SU-DHL-6 (cell line): ENCODE results near the gene SBSN.

ENCODE experiments used
- H2AFZ ChIP-seq: fragments of 200-600 bp; sonication (generic); 2 replicates; pipeline ENCODE4 v1.6.1; 2014; ENCODE audit warnings: low read depth, mild to moderate bottlenecking, moderate library complexity, mixed read lengths, antibody characterized with exemption, low read length; ENCODE audit not compliant: severe bottlenecking
- H3F3A ChIP-seq: fragments of 200-600 bp; shearing (Covaris generic); 2 replicates; pipeline ENCODE4 v1.6.0; 2016; ENCODE audit warnings: antibody characterized with exemption, mild to moderate bottlenecking; ENCODE audit not compliant: insufficient read depth
- H3K27ac ChIP-seq: fragments of 200-600 bp; sonication (generic); 2 replicates; pipeline ENCODE4 v1.5.1; 2016; ENCODE audit warnings: low read depth, mild to moderate bottlenecking, low read length, moderate library complexity, mixed read lengths
- H3K27me3 ChIP-seq: fragments of 200-600 bp; sonication (generic), shearing (Covaris generic); 2 replicates; pipeline ENCODE4 v1.6.0; 2014; ENCODE audit warnings: mild to moderate bottlenecking, low read length
- H3K36me3 ChIP-seq: fragments of 200-600 bp; sonication (generic); 2 replicates; pipeline ENCODE4 v1.6.1; 2014; ENCODE audit warnings: mild to moderate bottlenecking, low read length, mixed read lengths
- H3K4me2 ChIP-seq: fragments of 300-600, 200-600 bp; shearing (Covaris generic), sonication (generic); 2 replicates; pipeline ENCODE4 v1.6.0; 2014; ENCODE audit warnings: low read length, low read depth, mild to moderate bottlenecking; ENCODE audit not compliant: poor library complexity, severe bottlenecking
- H3K4me3 ChIP-seq: fragments of 200-600 bp; sonication (generic); 2 replicates; pipeline ENCODE4 v1.5.1; 2014; ENCODE audit warnings: antibody characterized with exemption, low read length, mild to moderate bottlenecking, mixed read lengths; ENCODE audit not compliant: insufficient read depth, poor library complexity, severe bottlenecking
- H3K79me2 ChIP-seq: fragments of 200-600 bp; sonication (generic); 2 replicates; pipeline ENCODE4 v1.6.1; 2014; ENCODE audit warnings: mild to moderate bottlenecking, low read length, moderate library complexity; ENCODE audit not compliant: insufficient read depth
- H3K9ac ChIP-seq: fragments of 200-600 bp; sonication (generic); 2 replicates; pipeline ENCODE4 v1.7.0; 2014; ENCODE audit warnings: mild to moderate bottlenecking, low read length
- H3K9me2 ChIP-seq: fragments of 200-600 bp; sonication (generic); replicated peaks from 2 replicates; pipeline ENCODE4 v1.6.1; 2014; ENCODE audit warnings: low read length; ENCODE audit not compliant: insufficient read depth
- H3K9me3 ChIP-seq: fragments of 200-600 bp; sonication (generic); 2 replicates; pipeline ENCODE4 v1.6.1; 2014; ENCODE audit warnings: low read length, mixed read lengths; ENCODE audit not compliant: insufficient read depth
- H4K20me1 ChIP-seq: fragments of 200-600 bp; sonication (generic); 2 replicates; pipeline ENCODE4 v1.6.1; 2014; ENCODE audit warnings: low read depth, mild to moderate bottlenecking, antibody characterized with exemption, low read length, moderate library complexity, mixed read lengths
- CTCF ChIP-seq: fragments of 200-600 bp; sonication (generic); IDR thresholded peaks from one replicate; pipeline ENCODE4 v1.5.1; 2017; ENCODE audit warnings: antibody characterized with exemption, mild to moderate bottlenecking, low read length, moderate library complexity; ENCODE audit not compliant: insufficient read depth, poor library complexity, severe bottlenecking
- EZH2phosphoT487 ChIP-seq: fragments of 200-600 bp; sonication (generic), shearing (Covaris generic); conservative IDR thresholded peaks from 2 replicates; pipeline ENCODE4 v1.6.1; 2018; ENCODE audit warnings: mild to moderate bottlenecking, antibody characterized with exemption, low read length, moderate library complexity, mixed read lengths

SBSN gene

DNA sequence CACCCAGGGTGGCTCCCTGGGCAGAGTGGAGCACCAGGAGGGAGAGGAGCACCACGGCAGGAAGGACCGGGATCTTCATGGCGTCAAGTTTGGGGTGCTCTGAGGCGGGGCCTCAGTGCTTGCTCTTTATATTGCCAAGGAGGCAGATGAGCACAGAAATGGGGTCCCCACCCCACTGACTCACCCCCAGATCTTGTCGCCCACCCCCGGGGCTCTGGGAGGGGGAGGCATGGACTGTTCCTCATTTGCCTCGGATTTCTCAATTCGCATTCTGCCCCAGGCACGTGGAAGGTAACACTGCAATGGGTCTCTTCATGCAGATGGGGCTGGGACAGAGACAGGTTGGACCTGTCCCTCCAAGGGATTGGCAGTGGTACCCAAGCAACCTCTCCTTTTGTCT, 37.7 kb downstream of the SBSN start, which contains the start of gene KRTDAP:
Gene KRTDAP (minus strand): TSS at position 101 of the 400 bp plus-strand sequence. CDS start 22 bp downstream, at position 79.
- H3K27me3 ChIP-seq: no peaks in the 10 kb centered on the region
- H3K27ac ChIP-seq: no peak within 1 kb of the TSS

GRCh38 chr19:35488677-35489076, 39.4 kb downstream of the SBSN start:
- Histone ChIP-seq H3K4me3 (no peak overlapping the region), H4K20me1 (no peaks in the 10 kb centered on the region), H3K27ac (no peak overlapping the region), H3F3A (no peaks in the 10 kb centered on the region), H3K4me2 (no peak overlapping the region), H3K9ac (no peak overlapping the region), H3K9me2 (no peaks in the 10 kb centered on the region), H3K79me2 (no peaks in the 10 kb centered on the region), H3K36me3 (no peaks in the 10 kb centered on the region), H3K27me3 (no peaks in the 10 kb centered on the region), H2AFZ (no peak overlapping the region), H3K9me3 (no peaks in the 10 kb centered on the region)
- TF ChIP-seq CTCF: no peak
- TF ChIP-seq EZH2phosphoT487: no peak

More for the DNA sequence above, 37.7 kb downstream of the SBSN start, which contains the start of gene KRTDAP:
- H3K4me2 ChIP-seq: no peak within 1 kb of the TSS
- no peaks in the 10 kb centered on the region for H3F3A ChIP-seq
- H2AFZ ChIP-seq: no peak within 1 kb of the TSS
- TF ChIP-seq CTCF (no peak), EZH2phosphoT487 (no peak)
- H4K20me1 ChIP-seq: no peaks in the 10 kb centered on the region
- H3K9me2 ChIP-seq: no peaks in the 10 kb centered on the region
- no peak within 1 kb of the TSS for H3K9ac ChIP-seq
- H3K9me3 ChIP-seq: no peaks in the 10 kb centered on the region
- no peaks in the 10 kb centered on the region for H3K79me2 ChIP-seq
- no peaks in the 10 kb centered on the region for H3K36me3 ChIP-seq
- H3K4me3 ChIP-seq: no peak within 1 kb of the TSS

DNA sequence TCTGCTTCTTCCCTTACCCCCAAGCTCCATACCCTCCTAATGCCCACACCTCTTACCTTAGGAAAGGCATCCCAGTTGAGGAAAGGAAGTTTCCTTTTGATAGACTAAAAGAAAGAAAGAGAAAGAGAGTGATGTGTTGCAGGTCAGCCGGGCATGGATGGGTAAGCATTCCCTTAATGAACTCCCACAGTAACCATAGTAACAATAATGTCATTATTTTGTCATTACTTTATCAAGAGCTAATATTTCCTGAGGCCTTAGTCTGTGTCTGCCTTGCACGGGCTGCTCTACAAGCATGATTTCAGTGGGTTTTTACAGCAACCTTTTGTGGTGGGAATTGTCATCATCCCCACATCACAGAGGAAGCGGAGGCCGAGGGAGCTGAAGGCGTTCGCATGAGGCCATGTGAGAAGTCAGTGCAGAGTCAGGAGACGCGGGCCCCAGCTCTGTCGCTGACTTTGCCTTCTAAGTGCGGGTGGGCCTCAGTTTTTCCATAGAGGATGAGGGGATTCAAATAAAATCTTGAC, 40.4 kb downstream of the SBSN start:
- Histone ChIP-seq H3K9ac (no peak overlapping the region), H3K9me2 (no peaks in the 10 kb centered on the region), H2AFZ (no peak overlapping the region), H3K4me2 (no peak overlapping the region), H3K4me3 (no peak overlapping the region), H3K79me2 (no peaks in the 10 kb centered on the region), H3K36me3 (no peaks in the 10 kb centered on the region), H3K27ac (no peak overlapping the region), H4K20me1 (no peaks in the 10 kb centered on the region), H3K9me3 (no peaks in the 10 kb centered on the region), H3K27me3 (no peaks in the 10 kb centered on the region), H3F3A (no peaks in the 10 kb centered on the region)
- TF ChIP-seq CTCF: no peak
- TF ChIP-seq EZH2phosphoT487: no peak

DNA sequence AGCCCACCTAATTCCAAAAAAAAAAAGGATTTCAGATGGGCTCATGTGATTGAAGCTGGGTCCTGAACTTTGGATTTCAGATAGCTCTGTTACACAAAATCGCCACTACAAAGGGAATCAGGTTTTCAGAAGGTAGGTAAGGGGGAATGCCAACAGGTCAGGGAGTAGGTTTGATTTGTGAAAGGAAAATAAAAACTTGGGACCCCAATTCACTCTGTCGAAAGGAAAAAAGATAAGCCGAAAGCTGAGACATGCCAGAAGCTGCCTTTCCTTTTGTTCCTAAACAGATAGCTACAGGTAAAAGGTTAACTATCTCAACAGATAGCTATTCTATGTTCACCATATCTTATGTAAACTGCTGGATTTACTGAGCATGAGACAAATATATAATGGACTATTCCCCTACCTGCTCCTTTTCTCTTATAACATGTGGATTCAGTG, 41.8 kb downstream of the SBSN start:
- no peaks in the 10 kb centered on the region for H3F3A ChIP-seq
- no peaks in the 10 kb centered on the region for H3K36me3 ChIP-seq
- H3K27ac ChIP-seq: no peak overlapping the region
- H2AFZ ChIP-seq: no peak overlapping the region
- H3K79me2 ChIP-seq: no peaks in the 10 kb centered on the region
- H3K27me3 ChIP-seq: no peaks in the 10 kb centered on the region
- no peaks in the 10 kb centered on the region for H3K9me2 ChIP-seq
- H3K4me2 ChIP-seq: no peak overlapping the region
- no peak overlapping the region for H3K9ac ChIP-seq
- no peaks in the 10 kb centered on the region for H3K9me3 ChIP-seq
- no peaks in the 10 kb centered on the region for H4K20me1 ChIP-seq
- no peak overlapping the region for H3K4me3 ChIP-seq
- TF ChIP-seq EZH2phosphoT487: no peak
- no peak for TF ChIP-seq CTCF
